H1 (cell line): Measurements from ENCODE around the gene BIVM. TPM values are rescaled to one million over a fixed set of nuclear protein-coding genes. Genes with fewer than 3 reads are reported as not detected.

Experiments
- CTCF ChIA-PET: fragments of 300-600 bp; sonication (Branson Sonifier 250); formaldehyde crosslinking; loops from one replicate; lab custom pipeline; 2021; ENCODE audit not compliant: partially characterized antibody; lab: Charles Lee
- POLR2A ChIA-PET: fragments of 300-600 bp; sonication (Branson Sonifier 250); formaldehyde crosslinking; loops from one replicate; lab custom pipeline; 2021; ENCODE audit warnings: inconsistent platforms; ENCODE audit not compliant: partially characterized antibody; lab: Charles Lee
- DNase-seq, 2 experiments: peaks; one replicate each; pipeline versions ENCODE4 v3.0.0 to v3.0.0-alpha.2; 2010 to 2022; ENCODE audit warnings: low spot score in 2 of 2, low read depth in 1 of 2, mixed read lengths in 1 of 2
- FAIRE-seq: peaks from 2 replicates; lab custom pipeline; 2011; peaks lifted over from hg19 to GRCh38; lab: Jason Lieb, UNC
- H2AFZ ChIP-seq: 2 replicates; pipeline ENCODE4 v1.8.1; 2012; ENCODE audit warnings: low read length, inconsistent platforms
- H2AK5ac ChIP-seq: 2 replicates; pipeline ENCODE4 v1.6.1; 2013; ENCODE audit warnings: low read depth, low read length
- H2BK120ac ChIP-seq: replicated peaks from 2 replicates; pipeline ENCODE3; 2013; ENCODE audit warnings: low read depth, low read length, inconsistent platforms
- H2BK12ac ChIP-seq: 2 replicates; pipeline ENCODE4 v1.6.1; 2013; ENCODE audit warnings: low read depth, low read length
- H2BK15ac ChIP-seq: 2 replicates; pipeline ENCODE4 v1.6.1; 2013; ENCODE audit warnings: low read length
- H2BK20ac ChIP-seq: 2 replicates; pipeline ENCODE4 v1.6.1; 2013; ENCODE audit warnings: low read length
- H2BK5ac ChIP-seq: 2 replicates; pipeline ENCODE4 v1.6.1; 2013; ENCODE audit warnings: low read depth, low read length
- H3K14ac ChIP-seq: 2 replicates; pipeline ENCODE4 v1.6.1; 2013; ENCODE audit warnings: inconsistent platforms; ENCODE audit not compliant: insufficient read length
- H3K18ac ChIP-seq: 2 replicates; pipeline ENCODE4 v1.6.1; 2013; ENCODE audit warnings: low read length; ENCODE audit errors: extremely low read depth
- H3K23ac ChIP-seq: 2 replicates; pipeline ENCODE4 v1.6.1; 2013; ENCODE audit warnings: inconsistent platforms; ENCODE audit not compliant: insufficient read length
- H3K23me2 ChIP-seq: 2 replicates; pipeline ENCODE4 v1.6.1; 2013; ENCODE audit warnings: low read depth, low read length
- H3K27ac ChIP-seq: 2 replicates; pipeline ENCODE4 v1.6.1; 2011; ENCODE audit warnings: low read depth, low read length, inconsistent platforms
- H3K27me3 ChIP-seq, 4 experiments: replicated peaks in 1 of 4; 1 replicate in 1 of 4; 2 replicates in 3 of 4; pipeline versions ENCODE4 v1.6.1 to v1.8.1; 2011 to 2013; ENCODE audit warnings: low read length in 3 of 4, mild to moderate bottlenecking in 3 of 4, inconsistent platforms in 2 of 4, mixed read lengths in 2 of 4, moderate library complexity in 1 of 4; ENCODE audit not compliant: control insufficient read depth in 3 of 4, insufficient read depth in 3 of 4; ENCODE audit errors: extremely low read depth in 1 of 4
- H3K36me3 ChIP-seq, 4 experiments: 2 replicates each; pipeline versions ENCODE4 v1.6.1 to v1.8.1; 2011 to 2013; ENCODE audit warnings: mild to moderate bottlenecking in 4 of 4, low read length in 3 of 4, moderate library complexity in 2 of 4, control low read depth in 1 of 4, inconsistent platforms in 1 of 4; ENCODE audit not compliant: insufficient read depth in 4 of 4, control insufficient read depth in 2 of 4
- H3K4ac ChIP-seq: replicated peaks from 2 replicates; pipeline ENCODE3; 2013; ENCODE audit warnings: low read length, low read depth, mixed read lengths, inconsistent platforms; ENCODE audit not compliant: insufficient read length
- H3K4me1 ChIP-seq, 4 experiments: replicated peaks in 1 of 4; 1 replicate in 1 of 4; 2 replicates in 3 of 4; pipeline versions ENCODE4 v1.6.1 to v1.8.1; 2011 to 2013; ENCODE audit warnings: low read length in 3 of 4, inconsistent platforms in 2 of 4, mixed read lengths in 1 of 4; ENCODE audit not compliant: insufficient read depth in 4 of 4, control insufficient read depth in 3 of 4
- H3K4me2 ChIP-seq, 2 experiments: 2 replicates each; pipeline versions ENCODE4 v1.6.1 to v1.8.1; 2011 to 2013; ENCODE audit warnings: low read depth in 2 of 2, low read length in 2 of 2, control low read depth in 1 of 2, inconsistent platforms in 1 of 2, mild to moderate bottlenecking in 1 of 2; ENCODE audit not compliant: insufficient read depth in 1 of 2
- H3K4me3 ChIP-seq, 4 experiments: fragments of 200-600, 300-600 bp in 1 of 4; sonication (generic), shearing (Covaris generic), sonication (Bioruptor Twin) in 1 of 4; 2 replicates each; pipeline versions ENCODE4 v1.5.1 to v1.8.1; 2011 to 2016; ENCODE audit warnings: low read length in 4 of 4, low read depth in 3 of 4, control low read depth in 2 of 4, inconsistent platforms in 2 of 4, mild to moderate bottlenecking in 2 of 4, mixed read lengths in 1 of 4, moderate library complexity in 1 of 4; ENCODE audit not compliant: insufficient read depth in 2 of 4; ENCODE audit errors: extremely low read depth in 1 of 4
- H3K56ac ChIP-seq: replicated peaks from 2 replicates; pipeline ENCODE3; 2013; ENCODE audit warnings: low read depth, mild to moderate bottlenecking, mixed read lengths, low read length, inconsistent platforms; ENCODE audit not compliant: insufficient read length
- H3K79me1 ChIP-seq: 2 replicates; pipeline ENCODE4 v1.6.1; 2013; ENCODE audit warnings: low read depth, low read length, control low read depth
- H3K79me2 ChIP-seq, 2 experiments: 2 replicates each; pipeline versions ENCODE4 v1.6.1 to v1.8.1; 2012 to 2013; ENCODE audit warnings: low read length in 2 of 2, mild to moderate bottlenecking in 2 of 2, inconsistent platforms in 1 of 2; ENCODE audit not compliant: insufficient read depth in 2 of 2, control insufficient read depth in 1 of 2
- H3K9ac ChIP-seq, 4 experiments: replicated peaks in 1 of 4; 1 replicate in 1 of 4; 2 replicates in 3 of 4; pipeline versions ENCODE4 v1.6.1 to v1.8.1; 2011 to 2013; ENCODE audit warnings: low read depth in 3 of 4, low read length in 3 of 4, control low read depth in 2 of 4, mild to moderate bottlenecking in 2 of 4, moderate library complexity in 2 of 4, inconsistent platforms in 1 of 4; ENCODE audit errors: extremely low read depth in 1 of 4
- H3K9me3 ChIP-seq, 2 experiments: 2 replicates each; pipeline versions ENCODE4 v1.6.1 to v1.8.1; 2012 to 2013; ENCODE audit warnings: mild to moderate bottlenecking in 2 of 2, moderate library complexity in 2 of 2, control low read depth in 1 of 2, inconsistent platforms in 1 of 2, low read depth in 1 of 2, low read length in 1 of 2, mixed read lengths in 1 of 2; ENCODE audit not compliant: insufficient read depth in 2 of 2
- H4K20me1 ChIP-seq, 2 experiments: replicated peaks in 1 of 2; 2 replicates each; pipeline versions ENCODE3 to v1.8.1; 2011 to 2013; ENCODE audit warnings: inconsistent platforms in 2 of 2, low read length in 2 of 2, mild to moderate bottlenecking in 1 of 2; ENCODE audit not compliant: insufficient read depth in 2 of 2, control insufficient read depth in 1 of 2
- H4K5ac ChIP-seq: 2 replicates; pipeline ENCODE4 v1.6.1; 2013; ENCODE audit warnings: low read length, low read depth, mixed read lengths, inconsistent platforms; ENCODE audit not compliant: insufficient read length
- H4K8ac ChIP-seq: 2 replicates; pipeline ENCODE4 v1.8.0; 2013; ENCODE audit warnings: mild to moderate bottlenecking, moderate library complexity, low read length, inconsistent platforms; ENCODE audit not compliant: insufficient read depth; ENCODE audit errors: extremely low read depth
- H4K91ac ChIP-seq: replicated peaks from 2 replicates; pipeline ENCODE3; 2013; ENCODE audit warnings: low read length, mixed read lengths, inconsistent platforms; ENCODE audit not compliant: insufficient read length
- ASH2L ChIP-seq: fragments of 200-600, 300-600 bp; sonication (generic); IDR thresholded peaks from one replicate; pipeline ENCODE4 v1.7.1; 2017; ENCODE audit warnings: low read length
- CBX8 ChIP-seq: fragments of 300-800, 300-1000 bp; sonication (generic); IDR thresholded peaks from 2 replicates; pipeline ENCODE4 v1.7.1; 2016; ENCODE audit warnings: low read depth, low read length, borderline replicate concordance
- FOSL1 ChIP-seq: IDR thresholded peaks from 2 replicates; pipeline ENCODE4 v1.6.1; 2011; ENCODE audit warnings: mild to moderate bottlenecking, low read depth, low read length, moderate library complexity; ENCODE audit not compliant: insufficient read depth
- GTF2F1 ChIP-seq: IDR thresholded peaks from 2 replicates; pipeline ENCODE4 v1.6.1; 2012; ENCODE audit warnings: low read depth, low read length, improper control_type of control experiment, borderline replicate concordance
- KDM5A ChIP-seq: fragments of 200-600 bp; IDR thresholded peaks from 2 replicates; pipeline ENCODE4 v1.7.1; 2012; ENCODE audit warnings: mild to moderate bottlenecking, low read length, inconsistent platforms, mixed read lengths
- MAFK ChIP-seq: IDR thresholded peaks from 2 replicates; pipeline ENCODE4 v1.6.1; 2012; ENCODE audit warnings: low read depth, mild to moderate bottlenecking, improper control_type of control experiment, low read length
- PHF8 ChIP-seq: fragments of 200-600 bp; sonication (generic); conservative IDR thresholded peaks from 2 replicates; pipeline ENCODE4 v1.7.1; 2012; ENCODE audit warnings: low read depth, mild to moderate bottlenecking, inconsistent platforms, low read length, moderate library complexity
- POU5F1 ChIP-seq: IDR thresholded peaks from 2 replicates; pipeline ENCODE4 v1.6.1; 2011; ENCODE audit warnings: low read depth, mild to moderate bottlenecking, low read length, moderate library complexity
- RNF2 ChIP-seq: fragments of 200-900, 300-1000 bp; sonication (generic); IDR thresholded peaks from 2 replicates; pipeline ENCODE4 v1.7.1; 2016; ENCODE audit warnings: borderline replicate concordance, low read depth, mild to moderate bottlenecking, antibody characterized with exemption, low read length; ENCODE audit not compliant: poor library complexity, severe bottlenecking; ENCODE audit errors: missing control alignments
- SAP30 ChIP-seq: fragments of 300-600 bp; sonication (generic); IDR thresholded peaks from 2 replicates; pipeline ENCODE4 v1.7.1; 2012; ENCODE audit warnings: low read length, moderate library complexity, mild to moderate bottlenecking, inconsistent platforms; ENCODE audit not compliant: insufficient read depth, insufficient replicate concordance
- SIN3A ChIP-seq, 2 experiments: IDR thresholded peaks in 1 of 2; conservative IDR thresholded peaks in 1 of 2; 2 replicates each; pipeline ENCODE4 v1.6.1; 2011 to 2012; ENCODE audit warnings: low read length in 2 of 2, improper control_type of control experiment in 1 of 2, low read depth in 1 of 2, mild to moderate bottlenecking in 1 of 2
- SP4 ChIP-seq: IDR thresholded peaks from 2 replicates; pipeline ENCODE4 v1.6.1; 2012; ENCODE audit warnings: low read length, inconsistent platforms
- SRF ChIP-seq: IDR thresholded peaks from 2 replicates; pipeline ENCODE4 v1.6.1; 2011; ENCODE audit warnings: mild to moderate bottlenecking, low read depth, low read length, moderate library complexity
- TBP ChIP-seq: IDR thresholded peaks from 2 replicates; pipeline ENCODE4 v1.6.1; 2011; ENCODE audit warnings: low read depth, low read length, improper control_type of control experiment
- WGBS, 2 experiments: shearing (Covaris generic) in 1 of 2; methylation state at CpG; one replicate each; pipeline versions ENCODE4 v1.1.6 to v1.1.7; 2013 to 2015; ENCODE audit warnings: low lambda C conversion rate in 2 of 2, mixed read lengths in 2 of 2, inconsistent platforms in 1 of 2, low coverage in 1 of 2, missing lambda C conversion rate in 1 of 2; ENCODE audit not compliant: insufficient replicate concordance in 2 of 2, insufficient coverage in 1 of 2, insufficient read length in 1 of 2; ENCODE audit errors: extremely low coverage in 1 of 2, missing lambda C conversion rate in 1 of 2; 5-methylcytosine and 5-hydroxymethylcytosine counted together
- polyA plus RNA-seq, 7 experiments: library from polyadenylated mRNA; depleted of rRNA in 3 of 7; stranded (reverse) in 5 of 7; unstranded in 2 of 7; fragments of >200 nt in 5 of 7; fragments of 200-250 nt in 2 of 7; gene quantifications; 1 replicate in 5 of 7; 2 replicates in 1 of 7; 4 replicates in 1 of 7; pipeline versions ENCODE4 v1.2.1 to v1.2.3, GENCODE V29; 2011 to 2013; ENCODE audit warnings: missing spikeins in 2 of 7, mixed read lengths in 2 of 7
- total RNA-seq: library from RNA; stranded (reverse); fragmentation: NEBNext Ultra II Directional; extraction: Animal tissue kit (Norgen Biotek cat#: 25700); gene quantifications from 2 replicates; pipeline ENCODE4 v1.2.1, GENCODE V29; 2021

BIVM gene
- total and polyA plus RNA-seq, 2 of the 8 experiments (the other 6 are each of a cell fraction or from before 2014, with no cell fraction given), result 1.8 to 5.5 TPM

GRCh38 chr13:102848956-102849355 lies 50.0 kb downstream of the BIVM start:
- CTCF ChIA-PET, result interaction anchor here (0.6 to 2.4 kb wide), 7 partner anchors 22 to 986 kb away, joined by 3 to 17 read pairs (median 3); no protein-coding TSS in a partner anchor
- Histone ChIP-seq H3K27me3 (no peaks in the 10 kb centered on the region), H3K4me3 (no peak overlapping the region)

More at GRCh38 chr13:102848956-102849355, 50.0 kb downstream of the BIVM start:
- no peak overlapping the region for H3K18ac ChIP-seq
- H2AK5ac ChIP-seq, result no peak overlapping the region
- H3K79me2 ChIP-seq, result 0 out of 4 replicates have a peak, but pooled peaks cover 0 to 5% of the 10 kb centered on the region in 2 experiments
- H3K23me2 ChIP-seq, result peaks cover 7% of the 10 kb centered on the region; the same call in 1 of the 2 replicates
- no peak overlapping the region for H3K9ac ChIP-seq
- H3K56ac ChIP-seq, result no peak overlapping the region
- no peak for FAIRE-seq
- no peak overlapping the region for H4K91ac ChIP-seq
- peaks cover 0 to 2% (median 0%) of the 10 kb centered on the region in 4 experiments; a peak in 1 of 7 replicates for H3K4me1 ChIP-seq
- DNase-seq, result no peak
- H3K4ac ChIP-seq, result no peak overlapping the region
- H4K8ac ChIP-seq, result no peak overlapping the region
- no peak overlapping the region for H2BK12ac ChIP-seq
- no peak overlapping the region for H2BK15ac ChIP-seq
- H2BK120ac ChIP-seq, result no peak overlapping the region
- no peaks in the 10 kb centered on the region for H3K36me3 ChIP-seq
- POLR2A ChIA-PET, result no interaction called here
- H3K23ac ChIP-seq, result no peak overlapping the region
- TF ChIP-seq SAP30, result no peak
- no peak for TF ChIP-seq GTF2F1
- no peak for TF ChIP-seq KDM5A
- TF ChIP-seq RNF2, result no peak
- no peak for TF ChIP-seq TBP
- TF ChIP-seq POU5F1, result no peak
- no peak for TF ChIP-seq SIN3A (conservative IDR thresholded peaks at IDR 0.05 in 1 of 2, IDR thresholded peaks at IDR 0.05 in 1 of 2; ENCODE audit: low read depth in 1 of 2, low read length in 2 of 2)
- TF ChIP-seq SP4, result no peak
- TF ChIP-seq MAFK, result no peak
- TF ChIP-seq ASH2L, result no peak
- no peak for TF ChIP-seq SRF
- no peak for TF ChIP-seq FOSL1
- no peak for TF ChIP-seq CBX8
- no peak for TF ChIP-seq PHF8
- H4K5ac ChIP-seq, result no peak overlapping the region
- H4K20me1 ChIP-seq, result no peaks in the 10 kb centered on the region
- 0 out of 2 replicates have a peak, but pooled peaks cover 2% of the 10 kb centered on the region for H3K79me1 ChIP-seq
- 92% methylated on average over 6 of the region's 6 CpGs; no CpG with 5 or more reads in 1 of the 2 experiments for WGBS, 2 experiments
- H3K27ac ChIP-seq, result no peak overlapping the region
- H2BK5ac ChIP-seq, result no peak overlapping the region
- H2BK20ac ChIP-seq, result no peak overlapping the region
- no peak overlapping the region for H2AFZ ChIP-seq
- no peaks in the 10 kb centered on the region for H3K9me3 ChIP-seq
- H3K14ac ChIP-seq, result no peak overlapping the region
- no peak overlapping the region for H3K4me2 ChIP-seq
